ENCODE measurements around the gene STH. TPM values are rescaled to one million over a fixed set of nuclear protein-coding genes. Genes with fewer than 3 reads are reported as not detected.

STH gene
- total and polyA plus RNA-seq, 9 of the 15 experiments (the other 6 are each of a cell fraction or from before 2014, with no cell fraction given): not detected

- TF ChIP-seq PRDM10 (IDR thresholded peaks at IDR 0.05; ENCODE audit: partially characterized antibody) (no peak), HDAC8 (tag; IDR thresholded peaks at IDR 0.05) (no peak), BMI1 (IDR thresholded peaks at IDR 0.05; ENCODE audit: low read length) (no peak), NR2C1 (IDR thresholded peaks at IDR 0.05) (no peak), NR2C1 (tag; IDR thresholded peaks at IDR 0.05) (no peak)
Measured at GRCh38 chr17:45949755-45950320, 49.2 kb upstream of the STH start (continued).

- no TSS peak for BruUV-seq (replicated peaks)
- in situ Hi-C loops (cut with MboI) (no loop called here), intact Hi-C loops (cut with micrococcal nuclease) (no loop called here)
- peaks cover 9 to 18% of the 10 kb centered on the region in 2 experiments for H3K4me1 ChIP-seq (replicated peaks in 1 of 2; ENCODE audit: control insufficient read depth in 2 of 2, insufficient read depth in 2 of 2, low read length in 2 of 2)
- no peaks in the 10 kb centered on the region for H4K20me1 ChIP-seq (replicated peaks; ENCODE audit: control insufficient read depth, insufficient read depth, low read length)
- POLR2A ChIA-PET: no interaction called here
- H3K79me2 ChIP-seq (ENCODE audit: control insufficient read depth, insufficient read depth, low read length): no peaks in the 10 kb centered on the region
- H3K4me2 ChIP-seq (ENCODE audit: insufficient read depth, low read length): no peak overlapping the region
- no peak for FAIRE-seq
- H3K27me3 ChIP-seq (ENCODE audit: control insufficient read depth in 2 of 2, insufficient read depth in 2 of 2, low read length in 2 of 2): peaks cover 8 to 23% of the 10 kb centered on the region in 2 experiments
- WGBS (ENCODE audit: insufficient coverage, low coverage, missing lambda C conversion rate): 13% methylated on average over 8 of the region's 8 CpGs
- H2AFZ ChIP-seq (ENCODE audit: low read depth, low read length): no peak overlapping the region
- no peak for TF ChIP-seq SNRNP70 (optimal IDR thresholded peaks at IDR 0.05; ENCODE audit: low read depth, low read length)
- peak; percentile 21; the same call in 1 of the 2 replicates for TF ChIP-seq L3MBTL2 (IDR thresholded peaks at IDR 0.05)
- TF ChIP-seq GABPB2 (CRISPR knock-in tag; conservative IDR thresholded peaks at IDR 0.05): no peak
- TF ChIP-seq, protein P1, sequence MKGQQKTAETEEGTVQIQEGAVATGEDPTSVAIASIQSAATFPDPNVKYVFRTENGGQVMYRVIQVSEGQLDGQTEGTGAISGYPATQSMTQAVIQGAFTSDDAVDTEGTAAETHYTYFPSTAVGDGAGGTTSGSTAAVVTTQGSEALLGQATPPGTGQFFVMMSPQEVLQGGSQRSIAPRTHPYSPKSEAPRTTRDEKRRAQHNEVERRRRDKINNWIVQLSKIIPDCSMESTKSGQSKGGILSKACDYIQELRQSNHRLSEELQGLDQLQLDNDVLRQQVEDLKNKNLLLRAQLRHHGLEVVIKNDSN (CRISPR knock-in tag; IDR thresholded peaks at IDR 0.05): peak; percentile 34; the same call in 1 of the 2 replicates
- no peak overlapping the region for H3K9ac ChIP-seq (ENCODE audit: insufficient read depth in 1 of 2, low read depth in 2 of 2, low read length in 2 of 2)
- no peaks in the 10 kb centered on the region for H3K9me1 ChIP-seq (ENCODE audit: control insufficient read depth, insufficient read depth, low read length)
- ATAC-seq: no peak
- DNase-seq (ENCODE audit: extremely low read depth in 1 of 4, low spot score in 3 of 4): no peak
- CTCF ChIA-PET (ENCODE audit: low intra/inter-chr PET ratio): no interaction called here
- no peaks in the 10 kb centered on the region for H3K36me3 ChIP-seq (ENCODE audit: control insufficient read depth, insufficient read depth, low read length)
- H3K9me3 ChIP-seq (replicated peaks; ENCODE audit: control insufficient read depth, insufficient read depth, low read depth, low read length): no peaks in the 10 kb centered on the region
- no peak overlapping the region for H3K27ac ChIP-seq (ENCODE audit: extremely low read depth, low read depth, low read length)
- H3K4me3 ChIP-seq: no peak overlapping the region
Measured at GRCh38 chr17:45950888-45951287, 48.2 kb upstream of the STH start.

Measured in K562 (cell line).